LoVo (cell line): ENCODE measurements around the gene GPR162.
A peak's percentile ranks its signal among the peaks of the same experiment; 100 is the strongest.

Experiments
- DNase-seq: peaks from one replicate; pipeline ENCODE4 v3.0.0-alpha.2; 2016; ENCODE audit warnings: low spot score

The GPR162 gene

GRCh38 chr12:6788972-6789924 is 32.4 kb upstream of the GPR162 start, which contains the start of gene CD4:
Gene CD4, plus strand, starts transcription at chr12:6789528. Its CDS starts 10,611 bp downstream, at chr12:6800139.
- DNase-seq, result no peak

- no peak for DNase-seq
Observed at GRCh38 chr12:6790496-6791150, 31.0 kb upstream of the GPR162 start.

DNA sequence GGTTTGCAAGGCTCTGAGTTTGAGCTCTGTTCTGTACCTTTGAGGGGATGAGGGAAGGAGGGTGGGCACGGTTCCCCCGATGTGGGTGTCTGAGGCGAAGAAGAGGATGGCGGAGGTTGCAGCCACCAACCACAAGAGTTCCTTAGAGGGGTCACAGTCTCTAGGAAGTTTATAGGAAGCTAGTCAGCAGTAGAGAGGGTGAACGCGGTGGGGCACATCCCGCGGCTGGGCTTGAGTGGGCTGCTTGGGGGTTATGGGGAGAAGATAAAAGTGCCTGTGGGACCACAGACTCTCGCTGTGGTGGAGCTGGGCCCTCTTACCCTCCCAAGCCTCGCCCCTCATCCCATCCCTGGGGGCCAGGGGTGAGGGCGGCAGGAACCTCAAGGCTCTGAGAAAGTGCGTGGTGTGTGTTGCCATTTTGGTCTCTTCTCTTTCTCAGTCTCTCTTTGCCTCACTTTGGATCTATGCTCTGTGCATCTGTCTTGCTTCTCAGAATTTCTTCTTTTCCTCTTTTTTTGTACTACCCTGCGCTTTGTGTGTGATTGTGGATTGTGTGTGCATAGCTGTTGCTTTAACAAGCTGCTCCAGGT is 29.6 kb upstream of the GPR162 start:
- no peak for DNase-seq

DNA sequence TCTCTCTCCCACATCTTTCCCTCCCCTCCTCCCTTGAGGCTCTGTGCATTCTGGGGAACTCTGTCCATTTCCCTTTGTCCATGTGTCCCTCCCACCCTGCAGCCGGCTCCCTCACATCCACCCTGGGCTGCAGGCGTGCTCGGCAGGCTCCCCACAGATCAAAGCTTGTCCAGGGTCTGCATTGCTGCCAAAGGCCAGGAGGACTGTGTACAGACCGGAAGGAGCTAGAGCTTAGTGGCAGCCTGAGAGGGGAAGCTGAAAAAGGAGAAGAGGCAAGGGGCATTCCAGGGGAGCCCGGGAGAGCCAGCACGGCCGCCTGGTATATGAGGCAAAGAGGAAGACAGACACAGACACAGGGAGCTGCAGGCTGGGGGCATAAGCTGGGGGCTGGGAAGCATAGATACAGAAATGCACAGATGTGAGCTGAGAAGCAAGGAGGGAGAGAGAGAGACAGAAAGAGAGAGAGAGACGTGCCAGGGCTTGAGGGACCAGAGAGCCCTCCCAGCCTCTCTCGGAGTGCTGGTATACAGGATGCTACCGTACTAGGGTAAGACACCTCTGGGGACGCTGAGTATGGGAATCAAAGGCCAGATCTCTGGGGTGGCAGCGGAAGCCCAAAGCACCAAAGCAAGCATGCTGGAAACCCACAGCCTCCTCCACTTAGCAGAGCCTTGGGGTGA is 29.0 kb upstream of the GPR162 start:
- DNase-seq, result no peak

- no peak for DNase-seq
Observed at GRCh38 chr12:6795088-6795487, 26.5 kb upstream of the GPR162 start.

DNA sequence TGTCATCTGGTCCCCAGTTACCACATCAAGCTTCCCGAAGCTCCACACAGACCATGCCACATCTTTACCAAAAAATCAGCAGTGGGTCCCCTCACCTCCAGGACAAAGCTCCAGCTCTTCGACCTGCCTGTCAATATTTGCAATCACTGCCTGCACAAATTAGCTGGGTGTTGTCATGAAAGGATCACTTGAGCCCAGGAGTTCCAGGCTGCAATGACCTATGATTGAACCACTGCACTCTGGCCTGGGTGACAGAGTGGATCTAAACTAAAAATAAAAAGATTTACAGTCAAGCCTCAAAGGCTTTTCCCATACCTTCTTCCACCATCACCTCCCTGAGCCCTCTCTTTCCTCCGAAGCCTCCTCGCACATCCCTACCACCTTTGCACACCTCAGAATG is 25.0 kb upstream of the GPR162 start:
- no peak for DNase-seq

DNA sequence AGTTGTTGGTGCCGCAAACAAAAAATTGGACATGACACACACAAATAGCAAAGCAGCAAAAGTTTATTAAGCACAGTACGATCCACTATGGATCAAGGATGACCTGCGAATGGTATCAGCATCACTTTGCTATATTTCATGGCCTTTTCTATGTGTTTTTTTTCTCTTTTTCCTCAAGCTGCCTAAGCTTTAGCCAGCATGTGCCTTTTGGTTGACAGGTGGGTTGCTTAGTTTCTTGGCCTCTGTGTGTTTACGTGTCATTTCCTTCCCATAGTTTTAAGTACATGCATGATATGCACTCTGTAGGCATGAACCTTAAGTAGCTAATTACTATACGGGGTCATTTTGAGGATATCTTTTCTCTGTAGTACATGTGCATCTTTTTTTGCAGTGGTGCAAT is 22.5 kb upstream of the GPR162 start:
- DNase-seq, result no peak

GRCh38 chr12:6807170-6807569 is 14.5 kb upstream of the GPR162 start:
- peak; percentile 71 for DNase-seq

DNA sequence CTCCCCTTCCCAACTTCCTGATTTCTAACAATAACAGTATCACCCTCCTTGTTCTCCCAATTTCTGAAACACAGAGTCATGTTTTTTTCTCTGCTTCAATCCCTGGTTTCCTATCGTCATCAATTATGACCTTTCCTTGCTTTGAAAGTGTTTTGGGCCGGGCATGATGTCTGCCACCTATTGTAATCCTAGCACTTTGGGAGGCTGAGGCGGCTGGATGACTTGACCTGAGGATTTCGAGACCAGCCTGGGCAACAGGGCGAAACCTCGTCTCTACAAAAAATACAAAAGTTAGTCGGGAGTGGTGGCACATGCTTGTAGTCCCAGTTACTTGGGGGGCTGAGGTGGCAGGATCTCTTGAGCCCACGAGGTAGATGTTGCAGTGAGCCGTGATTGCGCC is 12.6 kb upstream of the GPR162 start:
- no peak for DNase-seq

- no peak for DNase-seq
Observed at GRCh38 chr12:6810758-6811157, 10.9 kb upstream of the GPR162 start.

DNA sequence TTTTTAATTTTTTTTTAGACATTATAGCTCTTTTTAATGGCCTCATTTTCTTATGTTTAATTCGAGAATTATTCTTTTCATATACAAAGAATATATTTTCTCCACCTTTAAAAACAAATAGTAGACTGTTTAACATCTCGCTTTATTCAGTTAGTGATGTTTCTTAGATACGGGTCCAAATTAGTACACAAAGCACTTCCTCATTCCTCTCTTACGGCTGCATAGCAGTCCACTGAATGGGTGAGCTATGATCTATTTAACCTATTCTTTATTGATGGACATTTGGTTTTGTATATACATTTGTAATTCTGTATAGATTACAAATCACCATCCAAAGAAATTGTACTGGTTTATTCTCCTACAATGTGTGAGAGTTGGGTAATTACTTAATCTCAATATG is 8.3 kb upstream of the GPR162 start:
- no peak for DNase-seq

DNA sequence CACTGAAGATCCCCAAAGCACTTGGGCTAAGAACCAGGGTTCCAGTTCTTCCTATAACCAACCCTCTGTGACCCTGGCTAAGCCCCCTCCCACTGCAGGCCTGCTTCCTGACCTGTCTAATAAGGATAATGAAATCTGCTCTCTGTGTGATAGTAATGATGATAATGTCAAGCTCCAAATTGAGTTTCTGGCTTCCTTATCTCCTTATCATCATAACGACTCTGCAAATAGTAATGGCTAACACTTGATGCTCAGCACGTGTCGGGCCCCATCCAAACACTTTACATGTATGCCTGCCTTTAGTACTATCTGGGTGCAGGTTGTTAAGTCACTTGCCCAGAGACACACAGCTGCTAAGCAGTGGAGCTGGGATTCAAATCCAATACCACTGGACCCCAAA is 5.0 kb upstream of the GPR162 start:
- DNase-seq, result no peak

DNA sequence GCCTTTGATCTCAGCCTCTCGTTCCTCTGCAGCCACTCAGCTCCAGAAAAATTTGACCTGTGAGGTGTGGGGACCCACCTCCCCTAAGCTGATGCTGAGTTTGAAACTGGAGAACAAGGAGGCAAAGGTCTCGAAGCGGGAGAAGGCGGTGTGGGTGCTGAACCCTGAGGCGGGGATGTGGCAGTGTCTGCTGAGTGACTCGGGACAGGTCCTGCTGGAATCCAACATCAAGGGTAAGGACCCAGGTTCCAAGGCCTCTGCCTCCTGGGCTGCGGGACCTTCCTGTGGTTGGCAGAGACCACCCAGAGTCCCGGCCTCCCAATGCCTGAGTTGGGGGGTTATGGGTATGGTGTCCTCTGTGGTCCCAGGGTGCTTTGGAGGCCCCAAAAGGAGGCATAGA is 4.5 kb upstream of the GPR162 start:
- no peak for DNase-seq

GRCh38 chr12:6817662-6818157 is 3.9 kb upstream of the GPR162 start:
- DNase-seq, result no peak

- DNase-seq, result no peak
Observed at GRCh38 chr12:6818222-6818621, 3.4 kb upstream of the GPR162 start.

GRCh38 chr12:6818645-6819044 is 3.0 kb upstream of the GPR162 start:
- DNase-seq, result no peak

DNA sequence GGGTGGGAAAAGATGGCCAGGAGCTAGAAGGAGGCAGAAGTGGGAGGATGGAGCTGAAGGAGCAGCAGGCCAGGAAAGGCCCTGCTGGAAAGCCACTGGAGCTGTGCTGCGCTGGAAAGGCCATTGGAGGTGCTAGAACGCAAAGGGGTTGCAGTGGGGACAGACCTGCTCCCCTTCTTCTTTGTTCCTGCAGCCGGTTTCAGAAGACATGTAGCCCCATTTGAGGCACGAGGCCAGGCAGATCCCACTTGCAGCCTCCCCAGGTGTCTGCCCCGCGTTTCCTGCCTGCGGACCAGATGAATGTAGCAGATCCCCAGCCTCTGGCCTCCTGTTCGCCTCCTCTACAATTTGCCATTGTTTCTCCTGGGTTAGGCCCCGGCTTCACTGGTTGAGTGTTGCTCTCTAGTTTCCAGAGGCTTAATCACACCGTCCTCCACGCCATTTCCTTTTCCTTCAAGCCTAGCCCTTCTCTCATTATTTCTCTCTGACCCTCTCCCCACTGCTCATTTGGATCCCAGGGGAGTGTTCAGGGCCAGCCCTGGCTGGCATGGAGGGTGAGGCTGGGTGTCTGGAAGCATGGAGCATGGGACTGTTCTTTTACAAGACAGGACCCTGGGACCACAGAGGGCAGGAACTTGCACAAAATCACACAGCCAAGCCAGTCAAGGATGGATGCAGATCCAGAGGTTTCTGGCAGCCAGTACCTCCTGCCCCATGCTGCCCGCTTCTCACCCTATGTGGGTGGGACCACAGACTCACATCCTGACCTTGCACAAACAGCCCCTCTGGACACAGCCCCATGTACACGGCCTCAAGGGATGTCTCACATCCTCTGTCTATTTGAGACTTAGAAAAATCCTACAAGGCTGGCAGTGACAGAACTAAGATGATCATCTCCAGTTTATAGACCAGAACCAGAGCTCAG is 2.3 kb upstream of the GPR162 start:
- DNase-seq, result no peak

GRCh38 chr12:6820166-6820565 is 1.5 kb upstream of the GPR162 start:
- DNase-seq, result no peak

- no peak for DNase-seq
Observed at GRCh38 chr12:6822426-6823135, 960 bp downstream of the GPR162 start.
